GM21447 (cell line): ENCODE measurements around the gene TNPO1.
"Not testable (repeated sequence)": the region's sequence is repeated elsewhere in the genome, so short reads cannot be mapped to it uniquely, and the experiment has no call there.

Source experiments
- ATAC-seq: cut with Tn5 transposase; IDR thresholded peaks from one replicate; pipeline ENCODE4 v1.9.1; 2021; ENCODE audit not compliant: unreplicated experiment

TNPO1 gene

DNA sequence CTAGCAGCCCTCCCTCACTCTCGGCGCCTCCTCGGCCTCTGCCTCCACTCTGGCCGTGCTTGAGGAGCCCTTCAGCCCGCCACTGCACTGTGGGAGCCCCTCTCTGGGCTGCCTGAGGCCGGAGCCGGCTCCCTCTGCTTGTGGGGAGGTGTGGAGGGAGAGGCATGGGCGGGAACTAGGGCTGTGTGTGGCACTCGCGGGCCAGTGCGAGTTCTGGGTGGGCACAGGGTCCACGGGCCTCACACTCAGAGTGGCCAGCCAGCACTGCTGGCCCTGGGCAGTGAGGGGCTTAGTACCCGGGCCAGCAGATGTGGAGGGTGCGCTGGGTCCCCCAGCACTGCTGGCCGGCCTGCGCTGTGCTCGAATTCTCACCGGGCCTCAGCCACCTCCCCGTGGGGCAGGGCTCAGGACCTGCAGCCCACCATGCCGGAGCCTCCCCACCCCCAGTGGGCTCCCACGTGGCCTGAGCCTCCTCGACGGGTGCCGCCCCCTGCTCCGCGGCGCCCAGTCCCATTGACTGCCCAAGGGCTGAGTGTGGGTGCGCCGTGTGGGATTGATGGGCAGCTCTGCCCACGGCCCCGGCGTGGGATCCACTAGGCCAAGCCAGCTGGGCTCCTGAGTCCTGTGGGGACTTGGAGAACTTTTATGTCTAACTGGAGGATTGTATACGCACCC, 109.0 kb downstream of the TNPO1 start:
- no peak for ATAC-seq

DNA sequence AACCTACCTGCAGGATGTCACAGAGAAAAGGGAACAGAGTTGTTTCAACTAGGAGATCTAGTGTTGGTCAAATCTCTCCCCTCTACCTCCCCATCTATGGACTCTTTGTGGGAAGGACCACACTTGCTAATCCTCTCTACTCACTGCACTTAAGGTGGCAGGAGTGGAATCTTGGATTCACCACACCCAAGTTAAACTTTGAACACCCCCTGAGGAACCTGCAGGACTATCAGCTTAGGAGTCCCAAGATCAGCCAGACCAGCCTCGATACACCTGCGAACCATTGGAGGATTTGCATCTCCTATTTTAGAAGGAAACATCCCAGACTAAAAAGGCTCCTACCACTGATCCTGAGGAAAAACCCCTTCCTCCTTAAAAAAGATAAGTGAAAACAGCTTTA, 116.2 kb downstream of the TNPO1 start:
- ATAC-seq: not testable (repeated sequence)

DNA sequence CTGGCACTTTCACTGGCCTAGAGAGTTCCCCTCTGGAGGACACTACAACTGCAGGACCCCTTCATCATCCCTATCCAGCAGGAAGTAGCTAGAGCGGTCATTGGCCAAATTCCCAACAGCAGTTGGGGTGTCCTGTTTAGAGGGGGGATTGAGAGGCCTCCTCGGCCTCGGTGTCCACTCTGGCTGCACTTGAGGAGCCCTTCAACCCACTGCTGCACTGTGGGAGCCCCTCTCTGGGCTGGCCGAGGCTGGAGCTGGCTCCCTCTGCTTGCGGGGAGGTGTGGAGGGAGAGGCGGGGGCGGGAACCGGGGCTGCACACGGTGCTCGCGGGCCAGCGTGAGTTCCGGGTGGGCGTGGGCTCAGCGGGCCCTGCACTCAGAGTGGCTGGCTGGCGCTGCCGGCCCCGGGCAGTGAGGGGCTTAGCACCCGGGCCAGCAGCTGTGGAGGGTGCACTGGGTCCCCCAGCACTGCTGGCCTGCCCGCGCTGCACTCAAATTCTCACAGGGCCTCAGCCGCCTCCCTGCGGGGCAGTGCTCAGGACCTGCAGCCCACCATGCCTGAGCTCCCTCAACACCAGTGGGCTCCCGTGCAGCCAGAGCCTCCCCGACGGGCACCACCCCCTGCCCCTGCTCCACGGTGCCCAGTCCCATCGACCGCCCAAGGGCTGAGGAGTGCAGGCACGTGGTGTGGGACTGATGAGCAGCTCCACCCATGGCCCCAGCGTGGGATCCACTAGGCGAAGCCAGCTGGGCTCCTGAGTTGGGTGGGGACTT, 118.7 kb downstream of the TNPO1 start:
- not testable (repeated sequence) for ATAC-seq

DNA sequence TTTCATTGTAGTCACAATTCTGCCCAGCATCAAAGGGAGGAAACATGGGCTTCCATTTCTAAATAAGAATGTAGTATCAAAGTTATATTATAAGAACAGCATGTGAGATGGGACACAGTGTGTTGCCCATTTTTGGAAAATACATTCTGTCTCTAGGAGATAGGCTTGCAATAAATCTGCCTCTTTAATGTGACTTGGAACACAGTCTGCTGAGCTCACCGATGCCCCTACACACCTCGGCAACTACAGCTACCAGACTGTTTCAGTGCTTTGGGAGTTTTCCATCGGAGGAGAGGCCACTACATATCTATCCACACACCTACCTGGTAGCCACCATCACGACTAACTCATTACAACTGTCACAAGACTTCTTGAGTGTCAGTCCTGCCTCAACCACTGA, 120.4 kb downstream of the TNPO1 start:
- no peak for ATAC-seq

DNA sequence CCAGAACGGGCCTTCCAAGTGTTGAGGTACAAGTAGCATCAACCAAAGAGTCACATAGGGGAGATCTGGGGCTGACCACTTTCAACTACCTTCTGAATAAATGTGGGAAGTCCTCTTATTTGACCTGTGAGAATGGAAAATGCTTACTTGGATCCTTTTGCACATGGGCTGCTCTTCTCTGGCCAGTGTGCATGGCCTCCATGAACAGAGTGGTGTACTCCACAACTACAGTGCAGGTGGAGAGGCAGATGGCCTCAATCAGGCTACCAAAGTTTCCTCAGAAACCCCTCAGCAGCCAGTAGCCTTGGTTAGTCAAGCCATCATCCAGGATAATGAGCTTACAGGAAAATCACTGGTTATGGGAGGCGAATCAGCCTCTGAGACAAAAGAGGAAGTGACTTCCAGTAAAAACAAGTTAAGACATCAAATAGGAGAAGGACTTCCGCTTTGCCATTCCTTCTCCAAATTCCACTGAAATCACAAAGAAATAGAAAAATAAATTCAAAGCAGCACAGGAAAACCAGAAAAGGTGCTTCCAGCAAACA, 121.1 kb downstream of the TNPO1 start:
- ATAC-seq: no peak

DNA sequence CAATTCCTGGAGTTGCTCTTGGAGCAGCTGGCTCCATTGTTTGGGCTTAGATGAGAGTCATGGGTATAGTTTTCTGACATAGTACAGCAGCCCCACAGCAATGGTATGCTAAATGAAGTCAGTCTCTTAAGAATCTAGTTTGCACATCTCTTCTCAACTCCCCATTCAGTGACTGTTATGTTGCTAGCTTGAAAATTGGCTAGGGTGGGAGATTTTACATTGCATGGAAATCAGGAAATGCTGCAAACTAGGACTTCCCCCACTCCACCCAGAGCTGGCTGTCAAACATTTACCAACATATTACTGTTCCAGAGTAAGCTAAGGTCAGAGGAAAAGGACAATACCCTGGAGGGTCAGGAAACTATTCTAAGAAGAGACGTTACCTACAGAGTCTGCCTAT, 121.7 kb downstream of the TNPO1 start:
- no peak for ATAC-seq

DNA sequence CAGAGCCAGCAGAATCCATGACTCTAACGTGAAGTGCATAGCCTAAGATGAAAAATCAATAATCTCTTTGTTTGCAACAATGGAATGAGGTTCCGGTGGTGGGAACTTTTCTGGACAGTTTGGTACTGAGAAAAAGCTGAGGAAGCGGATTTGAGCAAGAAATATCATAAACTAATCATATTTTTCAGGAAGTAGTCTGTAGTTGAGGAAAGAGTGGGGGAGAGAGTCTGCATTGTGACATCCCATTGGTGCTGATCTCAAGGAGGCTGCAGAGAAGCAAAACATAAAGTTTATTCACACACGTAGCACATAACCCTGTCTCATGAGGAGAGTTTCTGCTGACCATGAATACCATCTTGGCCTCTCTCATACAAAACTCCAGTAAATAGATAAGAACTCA, 123.6 kb downstream of the TNPO1 start:
- no peak for ATAC-seq

DNA sequence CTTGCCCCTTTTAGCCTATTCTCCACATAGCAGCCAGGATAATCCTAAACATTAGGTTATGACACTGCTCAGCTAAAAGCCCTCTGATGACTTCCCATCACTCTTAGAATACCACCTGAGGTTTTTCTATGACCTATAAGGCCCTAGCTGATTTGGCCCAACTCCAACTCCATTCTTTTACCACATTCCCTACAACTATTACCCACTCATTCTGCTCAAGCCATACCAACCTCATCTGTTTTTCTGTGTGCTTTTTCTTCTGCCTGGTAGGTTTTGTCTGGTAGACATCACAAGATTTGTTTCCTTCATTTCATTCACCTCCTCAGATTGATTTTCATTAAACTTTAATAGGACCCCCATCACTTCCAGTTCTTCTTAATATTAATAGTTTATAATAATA, 126.8 kb downstream of the TNPO1 start:
- no peak for ATAC-seq

DNA sequence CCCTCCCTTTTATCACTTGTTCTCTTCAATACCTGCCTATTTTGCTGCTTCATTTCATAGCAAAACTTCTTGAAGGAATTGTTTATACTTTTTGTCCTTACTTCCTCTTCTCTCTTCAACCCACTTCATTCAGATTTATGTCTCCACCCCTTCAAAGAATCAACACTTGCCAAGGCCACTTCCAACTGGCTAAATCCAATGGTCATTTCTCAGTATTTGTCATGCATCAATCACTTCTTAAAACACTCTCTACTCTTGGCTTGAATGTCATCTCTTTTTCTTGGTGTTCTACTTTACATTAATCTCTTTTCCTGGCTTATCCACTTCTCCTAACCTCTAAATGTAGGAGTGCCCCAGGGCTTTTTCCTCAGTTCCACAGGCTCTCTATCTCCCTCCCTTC, 131.0 kb downstream of the TNPO1 start:
- ATAC-seq: no peak

DNA sequence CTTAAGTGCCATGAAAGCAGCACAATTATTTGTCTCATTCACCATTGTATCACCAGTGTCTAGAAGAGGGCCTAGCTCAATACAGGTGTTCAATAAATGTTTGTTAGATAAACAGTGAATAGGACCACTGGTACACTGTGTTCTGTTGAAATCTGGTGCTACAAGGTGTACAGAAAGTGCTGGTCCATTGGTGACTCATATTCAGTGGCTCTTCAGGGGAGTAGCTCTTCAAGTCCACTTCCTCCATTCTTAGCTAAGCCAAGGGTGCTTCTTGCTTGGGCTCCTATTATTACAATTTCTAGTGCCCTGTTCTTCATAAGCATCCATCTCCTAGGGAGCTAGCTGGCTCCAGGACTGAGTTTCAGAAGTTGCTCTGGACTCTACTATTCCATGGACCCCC, 133.0 kb downstream of the TNPO1 start:
- ATAC-seq: no peak

DNA sequence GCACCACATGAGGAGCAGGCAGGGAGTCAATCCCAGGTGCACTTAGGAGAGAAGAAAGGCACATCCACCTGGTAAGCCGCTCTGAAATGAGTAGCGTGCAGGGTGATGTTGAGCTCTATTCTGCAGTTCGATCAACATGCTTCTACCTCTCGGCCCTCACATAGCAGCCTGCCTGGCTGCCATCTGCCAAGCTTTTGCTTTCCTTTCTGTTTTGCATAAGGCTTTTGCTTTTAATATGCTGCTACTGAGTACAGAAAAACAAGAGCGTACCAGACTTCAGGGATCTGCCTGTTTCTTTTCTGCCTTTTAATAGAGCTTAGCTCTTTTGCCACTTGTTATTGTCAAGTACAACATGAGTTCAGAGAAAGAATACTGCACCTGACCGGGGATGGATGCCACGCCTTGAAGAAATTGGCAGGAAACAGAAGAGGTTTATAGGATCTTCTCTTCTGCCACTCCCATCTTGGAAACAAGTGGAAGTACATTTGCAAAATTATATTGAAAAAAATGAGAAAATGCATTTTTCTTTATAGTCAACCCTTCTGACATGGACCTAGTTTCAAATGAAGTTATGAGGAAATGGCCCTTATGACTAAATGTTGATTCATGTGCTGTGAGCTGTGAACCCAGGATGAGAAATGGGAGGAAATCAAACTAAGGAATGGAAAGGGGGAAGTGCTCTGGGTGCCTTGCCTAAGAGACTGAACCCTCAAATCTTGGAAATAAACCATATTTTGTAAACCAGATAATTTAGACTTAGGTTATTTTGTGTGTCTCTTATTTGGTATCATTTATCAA, 135.4 kb downstream of the TNPO1 start:
- ATAC-seq: no peak

DNA sequence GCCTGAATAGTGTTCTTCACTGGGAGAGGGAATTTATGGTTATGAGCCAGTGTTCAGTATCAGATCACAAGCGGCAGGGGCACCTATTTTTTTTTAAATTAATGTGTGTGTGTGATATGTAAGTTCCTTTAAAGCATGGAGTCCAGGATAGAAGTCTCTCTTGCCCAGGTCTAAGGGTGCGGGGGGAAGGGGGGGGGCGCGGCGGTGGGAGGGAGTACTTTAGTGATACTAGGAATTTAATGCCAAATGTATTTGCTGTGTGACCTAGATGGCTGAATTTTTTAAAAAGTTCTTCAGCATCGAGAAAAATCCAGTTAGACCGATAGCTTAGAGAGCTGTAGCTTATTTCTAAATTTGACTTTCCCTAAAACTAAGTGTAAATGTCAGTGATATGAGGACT, 137.9 kb downstream of the TNPO1 start:
- no peak for ATAC-seq

DNA sequence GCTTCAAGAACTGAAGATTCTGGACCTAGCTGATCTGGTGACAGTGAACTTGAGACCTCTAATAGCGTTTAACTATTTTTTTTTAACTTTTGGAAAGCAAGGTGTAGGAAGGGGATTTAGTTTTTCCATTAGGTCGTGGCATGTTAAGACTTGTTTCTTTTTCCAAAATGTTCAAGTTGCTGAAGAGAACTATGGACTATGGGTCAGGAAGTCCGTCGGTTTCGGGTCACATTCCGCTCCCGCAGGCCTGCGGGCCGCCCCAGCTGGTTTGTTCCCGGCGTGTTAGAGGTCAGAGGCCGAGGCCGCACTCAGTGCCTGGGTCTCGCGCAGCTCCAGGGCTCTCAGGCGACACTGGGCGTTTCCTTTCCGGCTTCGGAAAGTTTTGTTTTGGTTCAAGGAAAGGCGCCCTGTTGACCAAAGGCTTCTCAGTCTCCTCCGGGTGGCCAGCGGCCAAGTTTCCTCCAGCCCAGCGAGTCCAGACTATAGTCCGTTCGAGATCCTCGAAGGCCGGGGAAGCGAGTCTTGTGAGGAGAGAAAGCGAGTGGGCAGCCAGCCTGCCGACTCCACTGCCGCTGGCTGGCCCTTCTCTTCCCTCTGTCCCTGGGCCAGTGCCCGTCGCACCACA, 138.8 kb downstream of the TNPO1 start:
- peak; percentile 44 for ATAC-seq

DNA sequence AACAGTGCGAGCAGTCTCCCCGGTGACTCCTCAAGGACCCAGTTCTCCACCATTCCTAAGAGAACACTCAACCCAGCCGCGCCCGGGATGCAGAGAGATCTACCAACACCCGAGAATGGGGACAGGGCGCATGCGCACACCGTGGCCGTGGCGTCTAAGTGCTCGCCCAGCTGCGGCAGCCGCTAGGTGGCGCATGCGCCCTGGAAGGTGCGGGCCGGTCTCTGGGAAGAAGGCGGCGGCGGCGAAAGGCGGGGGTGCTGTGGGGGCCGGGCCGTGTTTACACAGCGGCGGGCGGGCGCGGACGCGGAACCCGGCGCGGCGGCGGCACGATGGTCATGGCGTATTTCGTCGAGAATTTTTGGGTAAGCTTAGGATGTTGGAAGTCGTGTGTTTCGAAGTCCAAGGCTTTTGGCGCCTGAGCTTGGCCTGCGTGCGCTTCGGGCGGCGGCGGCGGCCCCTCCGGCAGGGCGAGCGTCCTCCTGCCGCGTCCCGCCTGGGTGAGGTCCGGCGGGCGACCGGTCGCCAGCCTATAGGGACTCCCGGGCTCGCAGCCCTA, 139.4 kb downstream of the TNPO1 start, which contains the start of gene FCHO2:
TSS of gene FCHO2 (plus strand) at position 274 of the 556 bp plus-strand sequence. CDS start at position 330, 56 bp downstream.
- peak; percentile 95 for ATAC-seq

DNA sequence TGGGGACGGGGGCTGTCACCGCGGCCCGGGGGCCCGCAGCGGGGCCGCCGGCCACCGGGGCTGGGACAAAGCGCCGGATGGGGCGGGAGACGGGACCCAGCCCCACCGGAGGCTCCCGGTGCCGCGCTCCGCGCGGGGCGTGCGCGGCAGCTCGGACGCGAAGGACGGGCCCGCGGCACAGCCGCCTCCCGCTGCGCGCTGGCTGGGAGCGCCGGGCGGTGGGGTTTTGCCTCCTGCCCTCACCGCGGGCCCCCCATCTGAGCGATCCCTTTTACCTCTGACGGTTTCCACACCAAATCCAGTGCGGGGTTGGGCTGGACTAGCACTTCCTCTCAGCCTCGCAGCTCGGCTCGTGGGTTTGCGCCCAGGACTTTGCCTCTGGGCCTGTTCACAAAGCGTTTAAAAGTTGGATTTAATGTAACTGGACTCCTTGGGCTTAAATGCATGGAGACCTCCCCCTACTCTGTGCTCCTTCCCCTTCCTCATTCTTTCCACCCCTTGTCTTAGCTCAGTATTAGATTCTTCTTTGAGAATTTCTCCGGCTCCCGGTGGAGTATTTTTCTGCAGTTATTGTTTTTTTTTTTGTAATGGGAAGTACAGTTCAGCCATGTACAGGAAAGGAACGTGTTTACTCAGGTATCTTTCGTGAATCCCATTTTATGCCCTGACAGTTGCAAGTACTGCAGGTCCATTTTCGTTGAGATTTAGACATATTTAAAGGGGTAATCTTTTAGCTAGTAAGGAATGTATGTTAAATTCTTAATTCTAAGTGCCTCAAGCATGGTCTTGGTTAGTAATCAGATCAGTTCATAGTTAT, 140.1 kb downstream of the TNPO1 start:
- peak; percentile 38 for ATAC-seq

DNA sequence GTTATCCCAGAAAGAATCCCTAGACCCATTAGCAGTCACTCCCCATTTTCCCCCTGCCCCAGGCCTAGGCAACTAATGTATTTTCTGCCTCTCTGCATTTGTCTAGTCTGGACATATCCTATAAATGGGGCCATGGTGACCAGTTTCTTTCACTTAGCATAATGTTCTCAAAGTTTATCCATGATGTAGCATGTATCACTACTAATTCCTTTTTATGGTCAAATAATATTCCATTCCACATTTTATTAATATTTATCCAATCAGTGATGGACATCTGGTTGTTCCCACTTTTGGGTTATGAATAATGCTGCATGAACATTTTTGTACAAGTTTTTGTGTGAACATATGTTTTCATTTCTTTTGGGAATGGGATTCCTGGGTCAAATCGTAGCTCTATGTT, 140.9 kb downstream of the TNPO1 start:
- no peak for ATAC-seq

DNA sequence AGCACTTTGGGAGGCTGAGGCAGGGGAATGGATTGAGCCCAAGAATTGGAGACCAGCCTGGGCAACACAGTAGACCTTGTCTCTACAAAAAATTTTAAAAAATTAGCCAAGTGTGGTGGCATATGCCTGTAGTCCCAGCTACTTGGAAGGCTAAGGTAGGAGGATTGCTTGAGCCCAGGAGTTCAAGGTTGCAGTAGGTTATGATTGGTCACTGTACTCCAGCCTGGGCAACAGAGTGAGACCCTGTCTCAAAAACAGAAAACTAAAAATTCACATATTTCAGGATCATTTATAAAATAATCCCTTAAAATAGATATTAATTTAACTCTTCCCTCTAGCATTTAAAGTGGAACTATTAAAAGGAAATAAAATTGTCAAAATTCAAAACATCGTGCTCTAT, 142.8 kb downstream of the TNPO1 start:
- ATAC-seq: no peak
